Rectal smooth muscle tissue (tissue), 1 donor: ENCODE measurements around the gene TBC1D22A.

ENCODE experiments used
- H3K27ac ChIP-seq: one replicate; pipeline ENCODE4 v1.7.0; 2013; ENCODE audit warnings: low read depth, low read length, inconsistent platforms
- H3K27me3 ChIP-seq: one replicate; pipeline ENCODE4 v1.7.0; 2013; ENCODE audit warnings: low read length; ENCODE audit not compliant: control insufficient read depth, insufficient read depth
- H3K36me3 ChIP-seq: one replicate; pipeline ENCODE4 v1.7.0; 2013; ENCODE audit warnings: low read length; ENCODE audit not compliant: control insufficient read depth, insufficient read depth
- H3K4me1 ChIP-seq: one replicate; pipeline ENCODE4 v1.7.0; 2013; ENCODE audit warnings: low read length; ENCODE audit not compliant: control insufficient read depth, insufficient read depth
- H3K4me3 ChIP-seq: one replicate; pipeline ENCODE4 v1.7.0; 2013; ENCODE audit warnings: low read length
- H3K9ac ChIP-seq: one replicate; pipeline ENCODE4 v1.7.0; 2013; ENCODE audit warnings: low read length

Gene TBC1D22A

DNA sequence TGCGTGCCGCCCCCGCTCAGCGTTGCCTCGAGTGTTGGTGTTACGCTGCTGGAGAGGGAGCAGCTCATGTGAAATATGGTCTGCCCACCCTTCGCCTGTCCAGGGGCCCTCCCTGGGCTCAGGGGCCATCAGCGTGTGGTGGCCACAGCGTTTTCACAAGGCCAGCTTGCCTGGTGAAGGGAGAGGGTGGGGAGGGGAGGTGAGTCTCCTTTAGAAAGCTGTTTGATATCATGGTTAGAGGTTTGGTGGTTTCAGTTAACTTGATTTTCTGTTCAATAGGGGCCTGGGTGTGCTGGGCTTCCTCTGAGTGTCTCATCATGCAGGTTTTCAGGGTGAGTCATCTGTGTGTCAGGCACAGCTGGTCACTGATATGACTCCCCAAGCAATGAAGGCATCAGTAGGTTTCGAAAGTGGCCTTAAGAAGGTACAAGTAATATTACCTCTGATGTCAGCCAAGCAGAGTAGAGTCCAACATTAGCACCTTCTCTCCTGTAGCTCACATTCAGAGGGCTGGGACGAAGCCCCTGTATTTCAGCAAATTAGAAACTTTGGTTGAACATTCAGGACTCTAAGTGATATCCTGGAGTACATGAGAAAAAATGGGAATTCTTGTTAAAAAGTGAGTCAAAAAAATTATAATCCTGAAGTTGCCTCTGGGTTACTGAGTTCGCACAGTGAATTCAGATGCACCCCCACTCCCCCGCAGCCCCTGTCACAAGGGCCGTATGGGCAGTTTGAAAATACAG, 172.5 kb downstream of the TBC1D22A start:
- Histone ChIP-seq H3K27me3 (no peaks in the 10 kb centered on the region), H3K36me3 (no peaks in the 10 kb centered on the region), H3K4me3 (no peak overlapping the region), H3K4me1 (no peaks in the 10 kb centered on the region), H3K9ac (no peak overlapping the region), H3K27ac (no peak overlapping the region)

DNA sequence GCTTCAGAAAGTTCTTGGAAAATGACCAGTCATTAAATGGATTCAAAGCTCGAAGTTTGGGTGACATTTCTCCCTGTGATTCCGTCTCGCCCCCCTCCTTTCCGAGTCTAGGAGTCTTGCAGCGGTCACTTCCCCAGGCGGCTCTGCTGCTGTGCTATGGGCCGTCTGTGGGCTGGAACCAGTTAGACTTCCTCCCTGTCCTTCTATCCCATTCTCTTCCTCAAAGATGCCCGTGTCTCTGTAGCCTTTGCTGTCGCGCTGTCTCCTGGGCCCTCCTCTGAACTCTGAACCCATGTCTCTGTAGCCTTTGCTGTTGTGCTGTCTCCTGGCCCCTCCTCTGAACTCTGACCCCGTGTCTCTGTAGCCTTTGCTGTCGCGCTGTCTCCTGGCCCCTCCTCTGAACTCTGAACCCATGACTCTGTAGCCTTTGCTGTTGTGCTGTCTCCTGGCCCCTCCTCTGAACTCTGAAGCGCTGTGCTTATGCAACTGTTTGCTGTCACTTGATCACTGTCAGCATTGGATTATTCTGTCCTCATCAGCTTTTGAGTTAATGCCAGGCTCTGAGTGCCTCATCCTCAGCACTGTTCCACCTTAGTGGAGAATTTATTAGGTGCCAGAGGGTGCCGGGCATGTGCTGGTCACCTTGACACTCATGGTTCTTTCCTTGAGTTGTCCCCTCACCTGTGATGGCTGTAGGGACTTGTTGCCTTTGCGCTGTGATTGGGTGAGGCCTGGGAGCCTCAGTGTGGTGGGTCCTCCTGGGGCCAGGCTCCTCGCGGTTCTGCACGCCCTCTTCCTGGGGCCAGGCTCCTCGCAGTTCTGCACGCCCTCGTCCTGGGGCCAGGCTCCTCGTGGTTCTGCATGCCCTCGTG, 173.3 kb downstream of the TBC1D22A start:
- no peak overlapping the region for H3K4me3 ChIP-seq
- no peak overlapping the region for H3K9ac ChIP-seq
- no peaks in the 10 kb centered on the region for H3K27me3 ChIP-seq
- H3K27ac ChIP-seq, result no peak overlapping the region
- no peaks in the 10 kb centered on the region for H3K36me3 ChIP-seq
- no peaks in the 10 kb centered on the region for H3K4me1 ChIP-seq

DNA sequence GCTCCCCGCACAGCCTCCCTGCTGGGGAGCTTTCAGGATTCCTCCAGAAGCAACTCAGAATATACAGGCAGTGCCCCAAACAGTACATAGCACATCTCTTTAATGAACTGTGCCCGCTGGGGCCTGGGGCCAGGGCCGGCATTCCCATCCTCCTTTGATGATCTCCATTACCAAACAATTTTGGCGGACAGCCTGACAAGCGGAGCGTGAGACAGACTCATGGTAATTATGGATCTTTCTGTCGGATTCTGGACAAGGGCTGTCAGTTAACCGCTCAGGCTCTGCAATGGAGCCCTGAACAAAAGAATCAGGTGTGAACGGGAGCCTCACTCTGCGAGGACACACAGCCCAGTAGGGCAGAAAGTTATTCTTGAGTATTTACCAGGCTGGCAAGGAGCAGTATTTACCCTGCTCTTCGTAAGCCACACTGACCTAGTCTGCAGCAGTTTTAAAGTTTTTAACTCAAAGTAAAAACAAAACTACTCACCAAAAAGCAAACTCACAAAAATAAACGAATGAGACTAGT, 174.0 kb downstream of the TBC1D22A start:
- H3K36me3 ChIP-seq, result no peaks in the 10 kb centered on the region
- H3K27me3 ChIP-seq, result no peaks in the 10 kb centered on the region
- H3K9ac ChIP-seq, result no peak overlapping the region
- H3K27ac ChIP-seq, result no peak overlapping the region
- no peak overlapping the region for H3K4me3 ChIP-seq
- H3K4me1 ChIP-seq, result no peaks in the 10 kb centered on the region

- no peaks in the 10 kb centered on the region for H3K36me3 ChIP-seq
- H3K9ac ChIP-seq, result no peak overlapping the region
Observed at GRCh38 chr22:46937185-46937584, 174.7 kb downstream of the TBC1D22A start.

DNA sequence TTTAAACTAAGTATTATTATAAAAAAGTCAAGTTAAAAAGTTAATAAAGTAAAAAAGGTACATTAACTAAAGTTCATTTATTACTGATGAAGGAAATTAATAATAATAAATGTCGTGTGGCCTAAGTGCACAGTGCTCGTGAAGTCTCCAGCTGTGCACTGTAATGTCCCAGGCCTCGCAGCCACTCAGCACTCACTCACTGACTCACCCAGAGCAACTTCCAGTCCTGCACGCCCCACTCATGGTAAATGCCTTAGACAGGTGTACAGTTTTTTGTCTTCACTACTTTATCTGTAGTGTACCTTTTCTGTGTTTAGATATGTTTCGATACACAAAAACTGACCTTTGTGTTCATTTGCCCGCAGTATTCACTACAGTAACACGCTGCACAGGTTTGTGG, 175.5 kb downstream of the TBC1D22A start:
- H3K36me3 ChIP-seq, result no peaks in the 10 kb centered on the region
- H3K27ac ChIP-seq, result no peak overlapping the region
- H3K4me3 ChIP-seq, result no peak overlapping the region
- no peaks in the 10 kb centered on the region for H3K4me1 ChIP-seq
- H3K27me3 ChIP-seq, result no peaks in the 10 kb centered on the region
- H3K9ac ChIP-seq, result no peak overlapping the region

More at GRCh38 chr22:46937185-46937584, 174.7 kb downstream of the TBC1D22A start:
- Histone ChIP-seq H3K4me1 (no peaks in the 10 kb centered on the region), H3K4me3 (no peak overlapping the region), H3K27ac (no peak overlapping the region), H3K27me3 (no peaks in the 10 kb centered on the region)

DNA sequence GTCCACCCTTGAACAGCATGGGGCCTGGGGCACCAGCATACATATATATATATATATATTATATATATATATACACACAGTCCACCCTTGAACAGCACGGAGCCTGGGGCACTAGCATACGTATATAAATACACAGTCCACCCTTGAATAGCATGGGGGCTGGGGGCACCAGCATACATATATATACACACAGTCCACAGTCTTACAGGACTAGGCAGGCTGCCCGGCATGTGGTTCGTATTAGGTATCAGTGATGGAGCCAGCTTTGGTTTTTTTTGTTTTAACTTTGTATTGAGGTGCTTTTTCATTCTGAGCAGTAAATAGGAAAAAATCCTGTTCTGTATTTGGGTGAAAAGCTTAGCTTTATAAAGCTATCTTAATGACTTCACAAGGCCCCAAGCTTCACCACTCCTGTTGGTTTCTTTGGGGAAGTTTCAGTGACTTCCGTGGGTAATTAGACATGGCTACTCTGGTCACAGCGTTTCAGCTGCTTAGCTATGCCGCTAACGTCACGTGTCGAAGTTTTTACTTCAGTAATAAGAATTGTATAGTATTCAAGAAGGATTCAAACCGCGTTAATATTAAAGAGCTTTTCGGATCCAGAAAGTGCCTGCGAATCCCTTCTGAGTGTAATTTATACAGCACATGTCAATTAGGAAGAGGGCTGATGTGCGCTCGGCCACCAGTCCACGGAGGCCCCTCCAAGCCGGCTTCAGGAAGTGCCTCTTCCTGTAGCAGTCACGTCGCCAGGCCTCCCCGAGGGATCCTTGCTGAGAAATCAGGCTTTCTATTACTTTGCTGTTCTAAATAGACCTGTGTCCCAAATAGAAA, 179.7 kb downstream of the TBC1D22A start:
- H3K4me3 ChIP-seq, result no peak overlapping the region

DNA sequence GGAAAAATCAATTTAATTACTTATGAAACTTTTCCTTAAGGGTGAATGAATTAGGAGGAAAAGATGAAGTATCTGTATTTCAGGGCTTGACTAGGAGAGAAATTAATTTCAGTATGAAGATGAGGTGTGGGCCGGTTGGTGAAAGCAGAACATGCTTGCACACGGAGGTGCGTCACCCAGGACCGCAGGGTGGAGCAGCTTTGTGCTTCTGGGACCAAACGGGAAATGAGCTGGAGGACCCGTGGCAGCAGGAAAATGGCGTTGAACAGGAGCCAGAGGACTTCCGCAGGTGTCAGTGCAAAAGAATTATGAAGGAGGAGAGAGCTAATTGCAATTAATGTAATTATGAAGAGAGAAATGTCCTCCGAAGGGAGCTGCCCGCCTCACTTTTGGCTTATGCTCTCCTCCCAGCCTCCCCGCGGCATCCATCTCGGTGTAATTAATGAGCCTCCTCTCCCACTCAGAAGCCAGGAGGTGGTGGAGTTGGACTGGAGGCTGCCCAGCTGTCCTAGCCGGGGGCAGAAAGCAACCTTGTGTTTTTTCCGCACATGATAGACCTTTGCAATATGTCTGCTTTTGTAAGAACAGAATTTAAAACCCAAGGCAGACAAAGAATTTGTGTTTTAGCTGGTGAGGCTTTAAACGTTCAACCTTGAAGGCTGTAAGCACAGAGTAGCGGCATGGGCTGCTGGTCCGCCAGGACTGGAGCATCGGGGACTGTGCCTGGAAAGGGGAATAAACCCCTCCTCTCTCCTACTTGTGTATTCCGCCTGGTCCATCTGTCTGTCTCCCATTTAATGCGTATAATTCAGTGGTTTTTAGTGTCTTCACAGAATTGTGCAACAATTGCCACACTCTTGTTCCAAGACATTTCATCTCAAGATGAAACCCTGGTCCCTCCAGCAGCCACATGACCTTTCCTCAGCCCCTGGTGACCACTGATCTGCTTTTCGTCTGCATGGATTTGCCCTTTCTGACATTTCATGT, 180.6 kb downstream of the TBC1D22A start:
- no peak overlapping the region for H3K4me3 ChIP-seq
- H3K27ac ChIP-seq, result no peak overlapping the region
- H3K36me3 ChIP-seq, result no peaks in the 10 kb centered on the region
- no peaks in the 10 kb centered on the region for H3K27me3 ChIP-seq
- H3K9ac ChIP-seq, result no peak overlapping the region
- H3K4me1 ChIP-seq, result no peaks in the 10 kb centered on the region

More for the DNA sequence above, 179.7 kb downstream of the TBC1D22A start:
- Histone ChIP-seq H3K27me3 (no peaks in the 10 kb centered on the region), H3K9ac (no peak overlapping the region), H3K4me1 (no peaks in the 10 kb centered on the region), H3K27ac (no peak overlapping the region), H3K36me3 (no peaks in the 10 kb centered on the region)

- no peaks in the 10 kb centered on the region for H3K4me1 ChIP-seq
- no peak overlapping the region for H3K27ac ChIP-seq
- H3K4me3 ChIP-seq, result no peak overlapping the region
- H3K9ac ChIP-seq, result no peak overlapping the region
- H3K27me3 ChIP-seq, result no peaks in the 10 kb centered on the region
- no peaks in the 10 kb centered on the region for H3K36me3 ChIP-seq
Observed at GRCh38 chr22:46945481-46945880, 183.0 kb downstream of the TBC1D22A start.

DNA sequence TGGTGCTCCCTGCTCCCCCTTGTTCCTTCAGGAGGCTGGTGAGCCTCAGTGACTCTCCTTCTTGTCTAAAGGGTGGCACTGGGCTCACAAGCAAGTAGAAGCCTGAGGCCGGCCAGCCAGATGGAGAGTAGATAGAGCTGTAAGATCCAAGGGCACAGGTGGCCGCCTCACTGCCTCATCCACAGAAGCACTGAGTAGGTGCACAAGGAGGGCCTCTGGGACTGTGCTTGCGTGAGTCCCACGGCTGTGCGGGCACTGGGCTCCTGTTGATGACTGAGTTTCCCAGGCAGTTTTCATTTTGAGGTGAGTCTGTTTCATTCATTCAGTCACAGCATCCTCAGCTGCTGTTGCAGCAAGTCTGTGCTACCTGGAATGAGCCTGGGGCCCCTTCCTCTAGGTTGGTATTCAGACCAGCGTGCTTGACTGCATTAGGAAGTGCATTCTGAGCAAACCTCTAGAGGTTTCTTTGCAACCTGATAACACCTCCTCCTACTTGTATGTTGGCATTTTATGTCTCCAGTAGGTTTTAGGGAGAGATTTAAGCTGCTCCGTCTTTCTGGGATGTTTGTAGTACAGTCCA, 184.0 kb downstream of the TBC1D22A start:
- no peaks in the 10 kb centered on the region for H3K36me3 ChIP-seq
- no peak overlapping the region for H3K4me3 ChIP-seq
- no peak overlapping the region for H3K27ac ChIP-seq
- no peak overlapping the region for H3K9ac ChIP-seq
- no peaks in the 10 kb centered on the region for H3K4me1 ChIP-seq
- no peaks in the 10 kb centered on the region for H3K27me3 ChIP-seq

DNA sequence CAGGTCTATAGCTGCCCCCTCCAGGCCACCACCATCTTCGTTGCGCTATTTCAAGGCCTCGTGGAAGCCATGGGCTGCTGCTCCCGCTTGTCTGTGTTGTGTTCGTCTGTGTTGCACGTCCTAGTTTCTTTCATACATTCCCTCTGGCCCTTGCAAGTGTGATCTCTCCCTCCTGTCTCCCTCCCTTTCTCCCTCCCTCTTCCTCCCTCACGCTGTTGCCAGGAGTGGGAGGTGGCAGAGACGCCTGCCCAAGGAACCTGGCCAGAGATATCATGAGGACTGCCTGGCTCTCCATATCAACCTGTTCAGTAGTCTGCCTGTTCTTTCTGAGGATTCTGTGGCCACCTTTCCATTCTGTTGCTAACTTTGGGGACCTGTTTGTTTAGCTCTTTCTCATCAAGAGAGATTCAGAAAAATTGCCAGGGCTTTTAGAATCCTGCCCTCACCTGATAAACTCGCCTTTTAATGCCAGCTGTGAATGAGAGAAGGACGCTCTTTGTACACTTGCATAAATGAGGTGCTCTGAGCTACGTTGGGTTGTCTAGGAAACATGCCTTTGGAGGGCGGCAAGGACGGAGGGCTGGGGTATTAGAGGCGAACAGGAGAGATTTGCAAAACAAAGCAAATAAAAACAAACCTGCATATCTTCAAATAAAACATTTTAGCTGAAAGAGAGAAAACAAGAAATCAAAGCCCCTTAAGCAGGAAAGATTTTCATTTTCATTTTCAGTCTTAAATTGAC, 185.2 kb downstream of the TBC1D22A start:
- no peak overlapping the region for H3K9ac ChIP-seq
- H3K36me3 ChIP-seq, result no peaks in the 10 kb centered on the region
- no peak overlapping the region for H3K4me3 ChIP-seq
- no peaks in the 10 kb centered on the region for H3K27me3 ChIP-seq
- no peaks in the 10 kb centered on the region for H3K4me1 ChIP-seq
- no peak overlapping the region for H3K27ac ChIP-seq
